T47D (cell line): Measurements from ENCODE around the gene LINGO3.

ENCODE experiments used
- DNase-seq, 2 experiments: peaks; one replicate each; pipeline versions ENCODE4 v3.0.0 to v3.0.0-alpha.2; 2011 to 2012; ENCODE audit warnings: low read depth in 1 of 2, low spot score in 1 of 2
- JUND ChIP-seq: IDR thresholded peaks from 2 replicates; pipeline ENCODE4 v1.6.1; 2012; ENCODE audit warnings: low read depth
- in situ Hi-C: cut with HindIII; loops from 2 replicates; pipeline ENCODE4 v1.10.0; 2016; ENCODE audit warnings: low sequenced_read_pairs, low pct_unique_long_range_greater_than_20kb

Gene LINGO3

GRCh38 chr19:2345076-2345475, 37.1 kb upstream of the LINGO3 start:
- no peak for DNase-seq
- no peak for TF ChIP-seq JUND
- in situ Hi-C loops: no loop called here

DNA sequence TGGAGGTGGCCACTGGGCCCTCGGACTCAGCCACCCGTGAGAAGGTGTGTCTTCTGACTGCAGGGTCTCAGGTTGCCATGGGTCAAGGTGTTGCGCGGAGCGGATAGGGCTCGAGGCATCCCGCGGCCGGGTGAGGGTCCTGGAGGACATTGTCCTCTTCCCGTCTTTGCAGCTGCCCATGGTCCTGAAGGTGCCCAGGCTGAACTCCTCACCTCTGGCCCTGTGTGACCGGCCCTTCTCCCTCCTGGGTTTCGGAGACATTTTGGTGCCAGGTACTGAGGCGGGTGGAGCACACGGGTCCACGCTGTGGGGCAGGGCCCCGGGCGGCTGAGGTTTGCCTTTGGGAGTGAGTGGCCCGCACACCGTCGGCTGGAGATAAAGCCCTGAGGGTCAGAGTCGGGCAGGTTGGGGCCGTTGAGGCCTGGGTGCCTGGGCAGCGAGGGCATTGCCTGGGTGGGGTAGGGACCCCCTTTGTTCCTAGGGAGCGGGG, 36.5 kb upstream of the LINGO3 start:
- no peak for DNase-seq
- TF ChIP-seq JUND: no peak
- in situ Hi-C loops: no loop called here

GRCh38 chr19:2343289-2343982, 35.5 kb upstream of the LINGO3 start:
- no peak for TF ChIP-seq JUND
- no peak for DNase-seq
- in situ Hi-C loops: no loop called here

GRCh38 chr19:2342656-2343288, 34.8 kb upstream of the LINGO3 start:
- no peak for TF ChIP-seq JUND
- DNase-seq: no peak
- in situ Hi-C loops: no loop called here

GRCh38 chr19:2341982-2342381, 34.0 kb upstream of the LINGO3 start:
- no peak for DNase-seq
- in situ Hi-C loops: no loop called here
- TF ChIP-seq JUND: no peak

- in situ Hi-C loops: no loop called here
- no peak for DNase-seq
- no peak for TF ChIP-seq JUND
These were observed 33.3 kb upstream of the LINGO3 start for GRCh38 chr19:2341244-2341751.

DNA sequence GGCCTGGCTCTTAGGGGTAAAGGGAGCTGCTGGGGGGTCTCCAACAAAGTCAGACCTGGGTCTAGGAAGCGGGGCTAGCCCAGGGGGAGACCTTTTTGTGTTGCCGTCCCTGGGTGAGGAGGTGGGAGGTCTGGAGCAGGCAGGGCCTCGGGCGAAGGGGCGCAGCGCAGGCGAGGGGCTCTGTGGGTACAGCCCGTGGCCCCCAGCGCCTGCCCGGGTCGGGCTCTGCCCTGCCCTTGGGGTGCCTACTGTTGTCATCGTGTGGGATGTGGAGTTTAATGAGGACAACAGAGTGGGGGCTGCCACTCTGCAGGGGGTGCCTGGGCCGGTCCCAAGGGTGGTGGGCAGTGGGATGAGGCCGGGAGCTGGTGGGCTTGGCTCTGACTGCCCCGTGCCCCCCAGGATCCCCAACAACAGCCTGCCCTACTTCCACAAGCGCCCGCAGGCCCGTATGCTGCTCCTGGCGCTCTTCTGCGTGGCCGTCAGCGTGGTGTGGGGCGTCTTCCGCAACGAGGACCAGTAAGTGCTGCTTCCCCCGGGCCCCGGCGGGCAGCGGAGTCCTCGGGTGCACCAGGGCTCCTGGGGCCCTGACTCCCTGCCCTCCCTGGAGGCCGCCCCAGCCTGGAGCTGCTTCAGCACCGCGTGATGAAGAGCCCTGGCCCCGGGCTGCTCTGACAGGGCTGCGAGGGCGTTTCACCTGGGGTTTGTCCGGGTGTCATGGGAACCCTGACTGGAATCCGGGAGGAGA, 32.7 kb upstream of the LINGO3 start:
- in situ Hi-C loops: no loop called here
- DNase-seq: no peak
- no peak for TF ChIP-seq JUND

DNA sequence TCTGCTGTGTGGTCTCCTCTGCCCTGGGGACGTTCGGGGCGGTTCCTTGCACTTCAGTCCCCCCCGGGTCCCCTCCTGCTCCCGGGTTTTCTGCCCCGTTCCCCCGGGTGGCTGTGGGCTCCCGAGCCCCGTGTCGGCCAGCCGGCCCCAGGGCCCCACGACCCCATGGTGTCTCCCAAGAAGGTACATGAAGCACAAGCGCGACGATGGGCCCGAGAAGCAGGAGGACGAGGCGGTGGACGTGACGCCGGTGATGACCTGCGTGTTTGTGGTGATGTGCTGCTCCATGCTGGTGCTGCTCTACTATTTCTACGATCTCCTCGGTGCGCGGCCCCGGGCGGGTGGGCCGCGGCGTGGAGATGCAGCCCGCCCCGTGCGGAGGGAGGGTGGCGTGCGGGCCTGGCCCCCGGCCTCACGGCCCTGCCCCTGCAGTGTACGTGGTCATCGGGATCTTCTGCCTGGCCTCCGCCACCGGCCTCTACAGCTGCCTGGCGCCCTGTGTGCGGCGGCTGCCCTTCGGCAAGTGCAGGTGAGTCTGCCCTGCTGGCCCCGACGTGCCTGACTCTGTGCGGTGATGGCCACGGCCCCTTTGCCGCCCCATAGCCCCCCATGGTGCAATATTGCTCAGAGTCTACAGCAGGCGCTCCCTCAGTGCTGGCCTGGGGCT, 31.8 kb upstream of the LINGO3 start:
- no peak for TF ChIP-seq JUND
- no peak for DNase-seq
- in situ Hi-C loops: no loop called here

DNA sequence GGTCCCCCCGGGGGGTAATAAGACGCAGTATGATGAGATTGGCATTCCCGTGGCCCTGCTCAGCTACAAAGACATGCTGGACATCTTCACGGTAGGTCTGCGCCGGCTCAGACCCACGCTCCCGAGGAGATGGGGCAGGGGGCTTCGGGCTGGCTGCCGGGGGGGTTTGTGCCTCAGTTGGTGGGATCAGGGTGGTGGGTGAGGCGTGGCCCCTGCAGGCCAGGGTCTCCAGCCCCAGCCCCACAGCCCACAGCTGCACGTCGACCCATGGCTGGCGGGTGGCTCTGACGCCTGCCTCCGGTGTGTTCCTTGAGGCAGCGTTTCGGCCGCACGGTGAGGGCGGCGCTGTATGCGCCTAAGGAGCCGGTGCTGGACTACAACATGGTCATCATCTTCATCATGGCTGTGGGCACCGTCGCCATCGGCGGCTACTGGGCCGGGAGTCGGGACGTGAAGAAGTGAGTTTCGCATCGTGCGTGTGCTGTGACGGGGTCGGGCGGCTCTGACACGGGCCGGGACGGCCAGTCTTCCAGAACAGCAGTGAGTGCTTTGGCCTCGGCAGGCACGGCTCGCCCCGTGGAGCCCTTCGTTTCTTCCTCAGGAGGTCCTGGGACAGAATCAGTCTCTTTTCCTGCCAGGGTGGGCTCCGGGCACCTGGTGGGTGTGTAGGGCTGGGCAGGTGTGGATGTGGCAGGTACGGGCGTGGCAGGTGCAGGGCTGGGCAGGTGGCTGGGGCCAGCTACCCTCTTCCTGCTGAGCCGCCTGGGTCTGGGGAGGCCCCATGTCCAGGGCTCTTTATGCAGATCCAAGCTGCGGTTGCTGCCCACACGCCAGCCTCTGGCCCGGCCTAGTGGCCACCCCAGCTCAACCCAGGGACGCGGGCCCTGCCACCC, 31.0 kb upstream of the LINGO3 start:
- TF ChIP-seq JUND: no peak
- no peak for DNase-seq
- in situ Hi-C loops: no loop called here

- in situ Hi-C loops: no loop called here
- no peak for TF ChIP-seq JUND
- no peak for DNase-seq
These were observed 30.2 kb upstream of the LINGO3 start for GRCh38 chr19:2338055-2338615.

GRCh38 chr19:2337329-2337707, 29.4 kb upstream of the LINGO3 start:
- no peak for DNase-seq
- no peak for TF ChIP-seq JUND
- in situ Hi-C loops: no loop called here
